ENCODE measurements around the gene TRIM21. TPM values are rescaled to one million over a fixed set of nuclear protein-coding genes. Genes with fewer than 3 reads are reported as not detected.

TRIM21 gene
- total RNA-seq, 4 donors from 2014 or later: 9.6 to 13.4 (median 12.0) TPM

Other genes with a start within 250 kb of the TRIM21 start
- gene OR52B4, start 25.3 kb downstream of the TRIM21 start, total RNA-seq: not detected
- gene OR52K2, start 55.6 kb upstream of the TRIM21 start, total RNA-seq: not detected
- under 1 TPM in 1 of 4 donors, not detected in 3; 0.85 TPM for gene OR52K1, start 88.9 kb upstream of the TRIM21 start, total RNA-seq
- not detected for gene OR52M1, start 151.5 kb upstream of the TRIM21 start, total RNA-seq
- gene OR52I2, start 188.0 kb upstream of the TRIM21 start, total RNA-seq: not detected
- not detected for gene OR52I1, start 200.3 kb upstream of the TRIM21 start, total RNA-seq
- gene TRIM68, start 214.5 kb upstream of the TRIM21 start, total RNA-seq: 10 to 100 TPM in 1 of 4 donors, 1 to 10 TPM in 3; 5.6 to 16.6 (median 7.4) TPM
- gene OR51D1, start 243.8 kb upstream of the TRIM21 start, total RNA-seq: not detected